ENCODE measurements around the gene ACAA1. TPM values are rescaled to one million over a fixed set of nuclear protein-coding genes. Genes with fewer than 3 reads are reported as not detected.

The ACAA1 gene
- total and polyA plus RNA-seq, 2 experiments from 2014 or later, result 21.4 to 26.6 TPM

DNA sequence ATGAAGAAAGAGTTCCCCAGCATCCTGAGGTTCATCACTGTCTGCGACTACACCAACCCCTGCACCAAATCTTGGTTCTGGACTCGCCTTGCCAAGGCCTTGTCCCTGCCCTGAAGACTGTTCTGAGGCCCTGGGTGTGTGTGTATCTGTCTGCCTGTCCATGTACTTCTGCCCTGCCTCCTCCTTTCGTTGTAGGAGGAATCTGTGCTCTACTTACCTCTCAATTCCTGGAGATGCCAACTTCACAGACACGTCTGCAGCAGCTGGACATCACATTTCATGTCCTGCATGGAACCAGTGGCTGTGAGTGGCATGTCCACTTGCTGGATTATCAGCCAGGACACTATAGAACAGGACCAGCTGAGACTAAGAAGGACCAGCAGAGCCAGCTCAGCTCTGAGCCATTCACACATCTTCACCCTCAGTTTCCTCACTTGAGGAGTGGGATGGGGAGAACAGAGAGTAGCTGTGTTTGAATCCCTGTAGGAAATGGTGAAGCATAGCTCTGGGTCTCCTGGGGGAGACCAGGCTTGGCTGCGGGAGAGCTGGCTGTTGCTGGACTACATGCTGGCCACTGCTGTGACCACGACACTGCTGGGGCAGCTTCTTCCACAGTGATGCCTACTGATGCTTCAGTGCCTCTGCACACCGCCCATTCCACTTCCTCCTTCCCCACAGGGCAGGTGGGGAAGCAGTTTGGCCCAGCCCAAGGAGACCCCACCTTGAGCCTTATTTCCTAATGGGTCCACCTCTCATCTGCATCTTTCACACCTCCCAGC lies 4.4 kb upstream of the ACAA1 start:
- DNase-seq (ENCODE audit: low spot score), result no peak
- no peak for ATAC-seq
- Histone ChIP-seq H2AFZ (no peak overlapping the region), H4K20me1 (replicated peaks; ENCODE audit: insufficient read depth) (no peaks in the 10 kb centered on the region), H3K4me3 (no peak overlapping the region), H3K9me2 (ENCODE audit: insufficient read depth) (no peaks in the 10 kb centered on the region), H3F3A (replicated peaks; ENCODE audit: low read depth) (peaks cover 11% of the 10 kb centered on the region), H3K79me2 (replicated peaks; ENCODE audit: insufficient read depth) (peaks cover 11% of the 10 kb centered on the region), H3K27ac (ENCODE audit: low read depth) (no peak overlapping the region), H3K4me1 (ENCODE audit: insufficient read depth) (peaks cover 15% of the 10 kb centered on the region), H3K36me3 (ENCODE audit: insufficient read depth) (no peaks in the 10 kb centered on the region), H3K27me3 (ENCODE audit: insufficient read depth) (no peaks in the 10 kb centered on the region), H3K4me2 (no peak overlapping the region)
- no peak overlapping the region for H3K27ac Mint-ChIP-seq
- peaks cover 3% of the 10 kb centered on the region for H3K9me3 Mint-ChIP-seq
- no peak for TF ChIP-seq JUNB (IDR thresholded peaks at IDR 0.05; ENCODE audit: unreplicated experiment)
- peaks cover 21% of the 10 kb centered on the region for H3K4me1 Mint-ChIP-seq
- no peak overlapping the region; the same call in 2 of the 3 replicates for H3K4me3 Mint-ChIP-seq
- peaks cover 24% of the 10 kb centered on the region for H3K36me3 Mint-ChIP-seq (ENCODE audit: low read depth)
- H3K27me3 Mint-ChIP-seq (ENCODE audit: insufficient read depth, low read depth, poor library complexity), result peaks cover 21% of the 10 kb centered on the region

DNA sequence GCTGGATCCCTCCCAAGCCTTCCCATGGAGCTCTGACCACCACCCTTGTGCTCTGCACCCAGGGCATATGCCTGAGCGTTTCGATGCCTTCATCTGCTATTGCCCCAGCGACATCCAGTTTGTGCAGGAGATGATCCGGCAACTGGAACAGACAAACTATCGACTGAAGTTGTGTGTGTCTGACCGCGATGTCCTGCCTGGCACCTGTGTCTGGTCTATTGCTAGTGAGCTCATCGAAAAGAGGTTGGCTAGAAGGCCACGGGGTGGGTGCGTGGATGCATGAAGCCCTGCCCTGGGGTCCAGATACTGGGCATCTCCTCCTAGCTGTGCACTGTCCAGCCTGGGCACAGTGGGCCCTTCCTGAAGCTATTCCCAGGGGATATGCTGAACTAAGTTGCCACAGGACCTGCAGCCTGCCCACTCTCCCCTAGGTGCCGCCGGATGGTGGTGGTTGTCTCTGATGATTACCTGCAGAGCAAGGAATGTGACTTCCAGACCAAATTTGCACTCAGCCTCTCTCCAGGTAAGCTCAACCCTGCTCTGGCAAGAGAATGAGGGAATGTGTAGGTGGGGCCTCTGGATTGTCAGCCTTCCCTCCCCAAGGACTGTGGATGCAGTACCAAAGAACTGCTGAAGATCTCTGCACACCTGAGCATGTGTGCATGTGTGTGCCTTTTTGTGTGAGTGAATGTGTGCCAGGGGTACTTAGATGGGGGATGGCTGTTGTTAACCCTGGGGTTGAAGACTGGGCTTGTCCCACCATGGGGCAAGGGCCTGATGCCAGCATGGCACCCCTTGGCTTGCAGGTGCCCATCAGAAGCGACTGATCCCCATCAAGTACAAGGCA lies 3.6 kb upstream of the ACAA1 start:
- Histone ChIP-seq H4K20me1 (replicated peaks; ENCODE audit: insufficient read depth) (peaks cover 8% of the 10 kb centered on the region; the same call in 1 of the 2 replicates), H2AFZ (no peak overlapping the region), H3K4me1 (ENCODE audit: insufficient read depth) (peaks cover 21% of the 10 kb centered on the region), H3F3A (replicated peaks; ENCODE audit: low read depth) (peaks cover 13% of the 10 kb centered on the region), H3K27me3 (ENCODE audit: insufficient read depth) (no peaks in the 10 kb centered on the region), H3K79me2 (replicated peaks; ENCODE audit: insufficient read depth) (peaks cover 19% of the 10 kb centered on the region), H3K4me3 (no peak overlapping the region), H3K4me2 (no peak overlapping the region), H3K36me3 (ENCODE audit: insufficient read depth) (no peaks in the 10 kb centered on the region), H3K27ac (ENCODE audit: low read depth) (no peak overlapping the region), H3K9me2 (ENCODE audit: insufficient read depth) (no peaks in the 10 kb centered on the region)
- peaks cover 21% of the 10 kb centered on the region for H3K27me3 Mint-ChIP-seq (ENCODE audit: insufficient read depth, low read depth, poor library complexity)
- no peak overlapping the region for H3K27ac Mint-ChIP-seq
- DNase-seq (ENCODE audit: low spot score) (no peak), ATAC-seq (no peak)
- H3K36me3 Mint-ChIP-seq (ENCODE audit: low read depth), result peaks cover 27% of the 10 kb centered on the region
- H3K9me3 Mint-ChIP-seq, result no peaks in the 10 kb centered on the region; the same call in none of the 3 replicates
- peaks cover 25% of the 10 kb centered on the region for H3K4me1 Mint-ChIP-seq
- TF ChIP-seq, protein P1, sequence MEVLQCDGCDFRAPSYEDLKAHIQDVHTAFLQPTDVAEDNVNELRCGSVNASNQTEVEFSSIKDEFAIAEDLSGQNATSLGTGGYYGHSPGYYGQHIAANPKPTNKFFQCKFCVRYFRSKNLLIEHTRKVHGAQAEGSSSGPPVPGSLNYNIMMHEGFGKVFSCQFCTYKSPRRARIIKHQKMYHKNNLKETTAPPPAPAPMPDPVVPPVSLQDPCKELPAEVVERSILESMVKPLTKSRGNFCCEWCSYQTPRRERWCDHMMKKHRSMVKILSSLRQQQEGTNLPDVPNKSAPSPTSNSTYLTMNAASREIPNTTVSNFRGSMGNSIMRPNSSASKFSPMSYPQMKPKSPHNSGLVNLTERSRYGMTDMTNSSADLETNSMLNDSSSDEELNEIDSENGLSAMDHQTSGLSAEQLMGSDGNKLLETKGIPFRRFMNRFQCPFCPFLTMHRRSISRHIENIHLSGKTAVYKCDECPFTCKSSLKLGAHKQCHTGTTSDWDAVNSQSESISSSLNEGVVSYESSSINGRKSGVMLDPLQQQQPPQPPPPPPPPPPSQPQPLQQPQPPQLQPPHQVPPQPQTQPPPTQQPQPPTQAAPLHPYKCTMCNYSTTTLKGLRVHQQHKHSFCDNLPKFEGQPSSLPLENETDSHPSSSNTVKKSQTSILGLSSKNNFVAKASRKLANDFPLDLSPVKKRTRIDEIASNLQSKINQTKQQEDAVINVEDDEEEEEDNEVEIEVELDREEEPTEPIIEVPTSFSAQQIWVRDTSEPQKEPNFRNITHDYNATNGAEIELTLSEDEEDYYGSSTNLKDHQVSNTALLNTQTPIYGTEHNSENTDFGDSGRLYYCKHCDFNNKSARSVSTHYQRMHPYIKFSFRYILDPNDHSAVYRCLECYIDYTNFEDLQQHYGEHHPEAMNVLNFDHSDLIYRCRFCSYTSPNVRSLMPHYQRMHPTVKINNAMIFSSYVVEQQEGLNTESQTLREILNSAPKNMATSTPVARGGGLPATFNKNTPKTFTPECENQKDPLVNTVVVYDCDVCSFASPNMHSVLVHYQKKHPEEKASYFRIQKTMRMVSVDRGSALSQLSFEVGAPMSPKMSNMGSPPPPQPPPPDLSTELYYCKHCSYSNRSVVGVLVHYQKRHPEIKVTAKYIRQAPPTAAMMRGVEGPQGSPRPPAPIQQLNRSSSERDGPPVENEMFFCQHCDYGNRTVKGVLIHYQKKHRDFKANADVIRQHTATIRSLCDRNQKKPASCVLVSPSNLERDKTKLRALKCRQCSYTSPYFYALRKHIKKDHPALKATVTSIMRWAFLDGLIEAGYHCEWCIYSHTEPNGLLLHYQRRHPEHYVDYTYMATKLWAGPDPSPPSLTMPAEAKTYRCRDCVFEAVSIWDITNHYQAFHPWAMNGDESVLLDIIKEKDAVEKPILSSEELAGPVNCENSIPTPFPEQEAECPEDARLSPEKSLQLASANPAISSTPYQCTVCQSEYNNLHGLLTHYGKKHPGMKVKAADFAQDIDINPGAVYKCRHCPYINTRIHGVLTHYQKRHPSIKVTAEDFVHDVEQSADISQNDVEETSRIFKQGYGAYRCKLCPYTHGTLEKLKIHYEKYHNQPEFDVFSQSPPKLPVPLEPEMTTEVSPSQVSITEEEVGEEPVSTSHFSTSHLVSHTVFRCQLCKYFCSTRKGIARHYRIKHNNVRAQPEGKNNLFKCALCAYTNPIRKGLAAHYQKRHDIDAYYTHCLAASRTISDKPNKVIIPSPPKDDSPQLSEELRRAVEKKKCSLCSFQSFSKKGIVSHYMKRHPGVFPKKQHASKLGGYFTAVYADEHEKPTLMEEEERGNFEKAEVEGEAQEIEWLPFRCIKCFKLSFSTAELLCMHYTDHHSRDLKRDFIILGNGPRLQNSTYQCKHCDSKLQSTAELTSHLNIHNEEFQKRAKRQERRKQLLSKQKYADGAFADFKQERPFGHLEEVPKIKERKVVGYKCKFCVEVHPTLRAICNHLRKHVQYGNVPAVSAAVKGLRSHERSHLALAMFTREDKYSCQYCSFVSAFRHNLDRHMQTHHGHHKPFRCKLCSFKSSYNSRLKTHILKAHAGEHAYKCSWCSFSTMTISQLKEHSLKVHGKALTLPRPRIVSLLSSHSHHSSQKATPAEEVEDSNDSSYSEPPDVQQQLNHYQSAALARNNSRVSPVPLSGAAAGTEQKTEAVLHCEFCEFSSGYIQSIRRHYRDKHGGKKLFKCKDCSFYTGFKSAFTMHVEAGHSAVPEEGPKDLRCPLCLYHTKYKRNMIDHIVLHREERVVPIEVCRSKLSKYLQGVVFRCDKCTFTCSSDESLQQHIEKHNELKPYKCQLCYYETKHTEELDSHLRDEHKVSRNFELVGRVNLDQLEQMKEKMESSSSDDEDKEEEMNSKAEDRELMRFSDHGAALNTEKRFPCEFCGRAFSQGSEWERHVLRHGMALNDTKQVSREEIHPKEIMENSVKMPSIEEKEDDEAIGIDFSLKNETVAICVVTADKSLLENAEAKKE (CRISPR knock-in tag; IDR thresholded peaks at IDR 0.05), result no peak
- TF ChIP-seq POLR2AphosphoS5 (IDR thresholded peaks at IDR 0.05; ENCODE audit: low read depth), result no peak
- no peak for TF ChIP-seq ZNF331 (CRISPR knock-in tag; IDR thresholded peaks at IDR 0.05; ENCODE audit: low read depth)
- peak overlapping the region; percentile 39; the same call in 2 of the 3 replicates for H3K4me3 Mint-ChIP-seq

Measured in GM23338 (cell line).